Mesenchymal stem cell (in vitro differentiated cells and primary cell): ENCODE measurements around the gene ACTMAP.

Experiments used
- DNase-seq: peaks from one replicate; pipeline ENCODE4 v3.0.0-alpha.2; 2013
- H2AFZ ChIP-seq: one replicate; pipeline ENCODE4 v1.6.1; 2013; ENCODE audit warnings: low read depth, mild to moderate bottlenecking, control low read depth, inconsistent platforms, low read length, moderate library complexity
- H2AK5ac ChIP-seq: 2 replicates; pipeline ENCODE4 v1.6.1; 2013; ENCODE audit warnings: low read length, moderate library complexity, mild to moderate bottlenecking, inconsistent platforms; ENCODE audit not compliant: severe bottlenecking
- H2BK120ac ChIP-seq: one replicate; pipeline ENCODE4 v1.6.1; 2013; ENCODE audit warnings: low read depth, mild to moderate bottlenecking, inconsistent platforms, low read length, moderate library complexity
- H2BK12ac ChIP-seq, 2 experiments: one replicate each; pipeline ENCODE4 v1.6.1; 2013; ENCODE audit warnings: inconsistent platforms in 2 of 2, low read length in 2 of 2, mild to moderate bottlenecking in 2 of 2, moderate library complexity in 2 of 2, control low read depth in 1 of 2
- H2BK15ac ChIP-seq: one replicate; pipeline ENCODE4 v1.6.1; 2013; ENCODE audit warnings: mild to moderate bottlenecking, low read depth, inconsistent platforms; ENCODE audit not compliant: poor library complexity, severe bottlenecking
- H2BK5ac ChIP-seq: 2 replicates; pipeline ENCODE4 v1.6.1; 2013; ENCODE audit warnings: low read depth, mild to moderate bottlenecking, low read length, control low read depth, inconsistent platforms; ENCODE audit not compliant: poor library complexity, severe bottlenecking
- H3K14ac ChIP-seq, 2 experiments: one replicate each; pipeline ENCODE4 v1.6.1; 2013; ENCODE audit warnings: inconsistent platforms in 2 of 2, low read length in 2 of 2, control low read depth in 1 of 2, mild to moderate bottlenecking in 1 of 2, moderate library complexity in 1 of 2
- H3K18ac ChIP-seq, 2 experiments: one replicate each; pipeline ENCODE4 v1.6.1; 2013; ENCODE audit warnings: inconsistent platforms in 2 of 2, low read length in 2 of 2, control low read depth in 1 of 2, low read depth in 1 of 2, mild to moderate bottlenecking in 1 of 2
- H3K23ac ChIP-seq, 2 experiments: one replicate each; pipeline ENCODE4 v1.6.1; 2013; ENCODE audit warnings: inconsistent platforms in 2 of 2, low read length in 2 of 2, mild to moderate bottlenecking in 2 of 2, moderate library complexity in 2 of 2, control low read depth in 1 of 2
- H3K27ac ChIP-seq: 2 replicates; pipeline ENCODE4 v1.5.1; 2013; ENCODE audit warnings: mild to moderate bottlenecking, moderate library complexity, low read length, control low read depth, inconsistent platforms; ENCODE audit not compliant: poor library complexity, severe bottlenecking
- H3K27me3 ChIP-seq, 2 experiments: 2 replicates each; pipeline versions ENCODE4 v1.6.1 to v1.7.0; 2013; ENCODE audit warnings: low read length in 2 of 2, mild to moderate bottlenecking in 2 of 2, moderate library complexity in 2 of 2, control low read depth in 1 of 2, inconsistent platforms in 1 of 2; ENCODE audit not compliant: control insufficient read depth in 1 of 2, insufficient read depth in 1 of 2
- H3K36me3 ChIP-seq, 2 experiments: 2 replicates each; pipeline versions ENCODE4 v1.6.1 to v1.7.0; 2013; ENCODE audit warnings: low read length in 2 of 2, control low read depth in 1 of 2, inconsistent platforms in 1 of 2, low read depth in 1 of 2, mild to moderate bottlenecking in 1 of 2; ENCODE audit not compliant: insufficient read depth in 2 of 2, control insufficient read depth in 1 of 2
- H3K4ac ChIP-seq, 2 experiments: one replicate each; pipeline ENCODE4 v1.6.1; 2013; ENCODE audit warnings: inconsistent platforms in 2 of 2, low read length in 2 of 2, mild to moderate bottlenecking in 2 of 2, moderate library complexity in 2 of 2, control low read depth in 1 of 2, low read depth in 1 of 2
- H3K4me1 ChIP-seq: 2 replicates; pipeline ENCODE4 v1.6.1; 2013; ENCODE audit warnings: low read depth, low read length, control low read depth; ENCODE audit not compliant: control insufficient read depth, insufficient read depth
- H3K4me2 ChIP-seq: 2 replicates; pipeline ENCODE4 v1.6.1; 2013; ENCODE audit warnings: low read length, mild to moderate bottlenecking, inconsistent platforms; ENCODE audit not compliant: poor library complexity, severe bottlenecking
- H3K4me3 ChIP-seq, 2 experiments: 2 replicates each; pipeline versions ENCODE4 v1.5.1 to v1.7.0; 2013; ENCODE audit warnings: low read length in 2 of 2, mild to moderate bottlenecking in 2 of 2, control low read depth in 1 of 2, low read depth in 1 of 2; ENCODE audit not compliant: insufficient read depth in 1 of 2
- H3K79me1 ChIP-seq: replicated peaks from 2 replicates; pipeline ENCODE4 v1.6.1; 2013; ENCODE audit warnings: mild to moderate bottlenecking, control low read depth, low read length, inconsistent platforms; ENCODE audit not compliant: poor library complexity, severe bottlenecking
- H3K9ac ChIP-seq: 2 replicates; pipeline ENCODE4 v1.7.0; 2013; ENCODE audit warnings: mild to moderate bottlenecking, low read length, moderate library complexity
- H3K9me3 ChIP-seq: 2 replicates; pipeline ENCODE4 v1.7.0; 2013; ENCODE audit warnings: mild to moderate bottlenecking, low read length; ENCODE audit not compliant: control insufficient read depth
- H4K8ac ChIP-seq: one replicate; pipeline ENCODE4 v1.6.1; 2013; ENCODE audit warnings: inconsistent platforms, mild to moderate bottlenecking, low read length, moderate library complexity
- H4K91ac ChIP-seq: one replicate; pipeline ENCODE4 v1.6.1; 2013; ENCODE audit warnings: mild to moderate bottlenecking, low read length, inconsistent platforms
- WGBS: methylation state at CpG from one replicate; pipeline ENCODE4 v1.1.7; 2013; ENCODE audit warnings: mixed read lengths; 5-methylcytosine and 5-hydroxymethylcytosine counted together

ACTMAP gene

DNA sequence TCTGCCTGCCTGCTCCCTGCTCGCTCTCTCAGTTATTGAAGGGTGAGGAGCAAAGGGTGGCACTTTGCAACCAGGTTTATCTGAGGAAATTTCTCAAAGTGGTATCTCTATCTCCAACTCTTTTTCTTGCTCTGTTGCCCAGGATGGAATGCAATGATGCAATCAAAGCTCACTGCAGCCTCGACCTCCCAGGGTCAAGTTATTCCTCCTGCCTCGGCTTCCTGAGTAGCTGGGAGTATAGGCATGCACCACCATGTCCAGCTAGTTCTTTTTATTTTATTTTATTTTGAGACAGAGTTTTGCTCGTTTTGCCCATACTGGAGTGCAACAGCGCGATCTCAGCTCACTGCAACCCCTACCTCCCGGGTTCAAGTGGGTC, 4.9 kb downstream of the ACTMAP start:
- WGBS: 56% methylated on average over 6 of the region's 7 CpGs

DNA sequence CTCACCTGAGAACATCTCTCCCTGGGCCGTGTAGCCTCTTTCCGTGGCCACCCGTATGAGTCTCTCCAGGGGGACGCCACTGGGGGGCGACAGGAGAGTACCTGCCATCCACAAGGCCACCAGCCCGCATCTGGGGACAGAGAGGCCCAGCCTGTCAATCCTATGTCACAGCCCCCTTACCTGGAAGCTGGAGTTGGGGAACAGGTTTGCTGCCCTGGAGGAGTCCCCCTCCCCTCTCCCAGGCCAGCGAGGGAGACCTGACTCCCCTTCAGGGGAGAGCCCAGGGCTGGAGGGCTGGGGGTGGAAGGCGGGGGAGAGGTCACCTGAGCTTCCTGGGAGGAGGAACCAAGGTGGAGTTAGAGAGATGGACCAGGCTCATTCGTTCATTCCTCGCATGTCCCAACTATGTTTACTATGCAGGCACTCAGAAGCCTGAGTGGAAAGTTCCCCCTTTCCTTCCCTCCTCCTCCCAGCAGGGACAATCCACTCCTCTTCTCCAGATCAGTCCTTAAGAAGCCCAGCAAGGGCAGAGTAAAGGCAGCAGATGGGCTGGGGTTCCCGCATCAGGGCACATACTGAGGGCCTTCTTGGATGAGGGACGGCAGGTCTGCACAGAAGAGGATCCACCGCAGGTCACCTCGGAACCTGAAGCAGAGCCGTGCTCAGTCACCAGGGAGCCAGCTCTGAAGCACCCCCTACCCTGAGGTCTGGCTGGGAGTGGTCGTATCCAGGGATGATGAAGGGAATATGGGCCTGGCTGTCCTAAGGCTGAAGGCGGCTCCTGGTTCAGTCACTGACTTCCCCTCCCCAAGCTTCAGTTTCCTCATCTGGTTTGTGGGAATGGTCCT, 5.5 kb downstream of the ACTMAP start:
- Histone ChIP-seq H3K23ac (no peak overlapping the region), H3K27ac (peak overlapping the region; percentile 89), H3K36me3 (peaks cover 15 to 28% of the 10 kb centered on the region in 2 experiments), H4K91ac (peak overlapping the region; percentile 94), H3K18ac (peak overlapping the region; percentile 37 to 95), H3K27me3 (no peaks in the 10 kb centered on the region), H3K14ac (peak overlapping the region in 1 of 2 experiments; percentile 12), H2BK120ac (peak overlapping the region; percentile 61), H2BK15ac (peak overlapping the region; percentile 90), H2BK12ac (peak overlapping the region; percentile 82 to 88), H2AK5ac (peak overlapping the region; percentile 78), H2AFZ (no peak overlapping the region), H3K9ac (peak overlapping the region; percentile 36), H3K4me2 (no peak overlapping the region), H3K4ac (peak overlapping the region; percentile 69 to 80), H2BK5ac (no peak overlapping the region), H3K4me1 (peaks cover 31% of the 10 kb centered on the region), H3K4me3 (no peak overlapping the region), H3K79me1 (peaks cover 20% of the 10 kb centered on the region), H3K9me3 (no peaks in the 10 kb centered on the region), H4K8ac (peak overlapping the region; percentile 90)
- DNase-seq: peak; percentile 47
- 76% methylated on average over 14 of the region's 17 CpGs for WGBS

More for the DNA sequence above, 4.9 kb downstream of the ACTMAP start:
- Histone ChIP-seq H3K9ac (peak overlapping the region; percentile 36), H3K4ac (peak overlapping the region; percentile 69 to 80), H3K14ac (no peak overlapping the region), H3K79me1 (peaks cover 24% of the 10 kb centered on the region), H2BK120ac (peak overlapping the region; percentile 61), H3K36me3 (peaks cover 12 to 22% of the 10 kb centered on the region in 2 experiments), H3K27ac (peak overlapping the region; percentile 89), H3K4me2 (no peak overlapping the region), H3K18ac (peak overlapping the region; percentile 34 to 95), H3K23ac (no peak overlapping the region), H4K8ac (peak overlapping the region; percentile 90), H4K91ac (peak overlapping the region; percentile 94), H3K9me3 (no peaks in the 10 kb centered on the region), H2BK15ac (peak overlapping the region; percentile 60), H3K4me1 (peaks cover 35% of the 10 kb centered on the region), H3K4me3 (no peak overlapping the region), H2BK5ac (no peak overlapping the region), H2BK12ac (peak overlapping the region; percentile 82 to 88), H2AK5ac (peak overlapping the region; percentile 78), H2AFZ (no peak overlapping the region), H3K27me3 (no peaks in the 10 kb centered on the region)
- peak; percentile 64 for DNase-seq

DNA sequence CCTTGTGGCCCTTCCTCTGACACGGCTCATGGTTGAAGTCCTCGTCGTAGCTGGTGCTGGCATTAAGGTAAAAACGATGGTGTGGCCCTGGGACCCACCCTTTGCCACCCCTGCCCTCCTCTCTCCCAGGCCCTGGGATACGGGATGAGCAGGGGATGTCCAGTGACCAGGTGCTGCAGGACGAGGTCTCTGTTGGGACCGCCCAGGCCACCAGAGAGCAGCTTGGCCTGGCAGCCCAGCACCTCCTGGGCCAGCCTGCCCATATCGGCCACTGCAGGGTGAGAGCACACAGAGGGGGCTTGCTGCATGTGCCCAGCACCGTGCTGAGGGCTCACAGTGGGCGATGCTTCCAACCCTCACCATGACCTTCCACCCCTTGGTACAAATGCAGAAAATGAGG, 6.4 kb downstream of the ACTMAP start:
- peak overlapping the region; percentile 71 for H2AK5ac ChIP-seq
- no peak overlapping the region for H4K8ac ChIP-seq
- peaks cover 23% of the 10 kb centered on the region for H3K4me1 ChIP-seq
- peak overlapping the region; percentile 5 to 37 for H3K18ac ChIP-seq
- peak overlapping the region; percentile 61 to 80 for H2BK12ac ChIP-seq
- no peaks in the 10 kb centered on the region for H3K27me3 ChIP-seq
- no peak overlapping the region for H2BK120ac ChIP-seq
- WGBS: 94% methylated on average over 10 of the region's 10 CpGs
- no peak overlapping the region for H3K14ac ChIP-seq
- no peak overlapping the region for H3K4me3 ChIP-seq
- peak overlapping the region in 1 of 2 experiments; percentile 20 for H3K4ac ChIP-seq
- H3K79me1 ChIP-seq: peaks cover 13% of the 10 kb centered on the region
- no peaks in the 10 kb centered on the region for H3K9me3 ChIP-seq
- H2BK5ac ChIP-seq: no peak overlapping the region
- no peak overlapping the region for H3K4me2 ChIP-seq
- no peak overlapping the region for H2BK15ac ChIP-seq
- no peak for DNase-seq
- H2AFZ ChIP-seq: no peak overlapping the region
- H3K23ac ChIP-seq: no peak overlapping the region
- H3K27ac ChIP-seq: no peak overlapping the region
- no peak overlapping the region for H3K9ac ChIP-seq
- peak overlapping the region; percentile 57 for H4K91ac ChIP-seq
- H3K36me3 ChIP-seq: peaks cover 23 to 36% of the 10 kb centered on the region in 2 experiments

DNA sequence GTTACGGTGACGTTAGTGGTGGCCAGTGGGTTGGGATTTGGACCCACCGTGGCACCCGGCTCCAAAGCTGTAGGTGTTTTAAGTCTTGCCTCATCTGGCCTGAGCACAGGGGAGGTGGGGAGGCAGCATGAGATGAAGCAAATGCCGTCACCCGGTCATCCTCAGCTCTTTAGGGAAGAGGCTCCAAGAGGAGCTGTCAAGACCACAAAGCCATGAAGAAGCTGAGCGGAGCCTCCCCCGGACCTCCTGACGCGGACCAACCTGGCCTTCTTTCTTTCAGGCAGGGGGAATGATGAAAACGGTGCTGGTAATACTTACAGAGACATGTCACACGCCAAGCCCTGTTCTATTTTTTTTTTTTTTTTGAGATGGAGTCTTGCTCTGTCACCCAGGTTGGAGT, 7.4 kb downstream of the ACTMAP start:
- H3K4ac ChIP-seq: no peak overlapping the region
- no peak overlapping the region for H2AK5ac ChIP-seq

More for the DNA sequence above, 7.4 kb downstream of the ACTMAP start:
- H3K4me3 ChIP-seq: no peak overlapping the region
- peaks cover 30 to 38% of the 10 kb centered on the region in 2 experiments for H3K36me3 ChIP-seq
- no peaks in the 10 kb centered on the region for H3K9me3 ChIP-seq
- H2BK15ac ChIP-seq: no peak overlapping the region
- H3K18ac ChIP-seq: no peak overlapping the region
- H3K9ac ChIP-seq: no peak overlapping the region
- no peak overlapping the region for H2BK12ac ChIP-seq
- whole genome bisulfite sequencing: 96% methylated on average over 12 of the region's 12 CpGs
- H4K91ac ChIP-seq: no peak overlapping the region
- H3K4me1 ChIP-seq: peaks cover 19% of the 10 kb centered on the region
- no peak overlapping the region for H3K4me2 ChIP-seq
- H3K27ac ChIP-seq: no peak overlapping the region
- no peak overlapping the region for H2AFZ ChIP-seq
- H3K79me1 ChIP-seq: peaks cover 6% of the 10 kb centered on the region
- no peak overlapping the region for H3K14ac ChIP-seq
- no peak overlapping the region for H4K8ac ChIP-seq
- no peak for DNase-seq
- no peak overlapping the region for H2BK120ac ChIP-seq
- no peak overlapping the region for H2BK5ac ChIP-seq
- H3K27me3 ChIP-seq: no peaks in the 10 kb centered on the region
- H3K23ac ChIP-seq: no peak overlapping the region
